ENCODE measurements around the gene ARHGEF4.
"Not testable (repeated sequence)": the region's sequence is repeated elsewhere in the genome, so short reads cannot be mapped to it uniquely, and the experiment has no call there.

The ARHGEF4 gene

GRCh38 chr2:130986890-130987493 is 150.3 kb downstream of the ARHGEF4 start:
- no peak for DNase-seq

DNA sequence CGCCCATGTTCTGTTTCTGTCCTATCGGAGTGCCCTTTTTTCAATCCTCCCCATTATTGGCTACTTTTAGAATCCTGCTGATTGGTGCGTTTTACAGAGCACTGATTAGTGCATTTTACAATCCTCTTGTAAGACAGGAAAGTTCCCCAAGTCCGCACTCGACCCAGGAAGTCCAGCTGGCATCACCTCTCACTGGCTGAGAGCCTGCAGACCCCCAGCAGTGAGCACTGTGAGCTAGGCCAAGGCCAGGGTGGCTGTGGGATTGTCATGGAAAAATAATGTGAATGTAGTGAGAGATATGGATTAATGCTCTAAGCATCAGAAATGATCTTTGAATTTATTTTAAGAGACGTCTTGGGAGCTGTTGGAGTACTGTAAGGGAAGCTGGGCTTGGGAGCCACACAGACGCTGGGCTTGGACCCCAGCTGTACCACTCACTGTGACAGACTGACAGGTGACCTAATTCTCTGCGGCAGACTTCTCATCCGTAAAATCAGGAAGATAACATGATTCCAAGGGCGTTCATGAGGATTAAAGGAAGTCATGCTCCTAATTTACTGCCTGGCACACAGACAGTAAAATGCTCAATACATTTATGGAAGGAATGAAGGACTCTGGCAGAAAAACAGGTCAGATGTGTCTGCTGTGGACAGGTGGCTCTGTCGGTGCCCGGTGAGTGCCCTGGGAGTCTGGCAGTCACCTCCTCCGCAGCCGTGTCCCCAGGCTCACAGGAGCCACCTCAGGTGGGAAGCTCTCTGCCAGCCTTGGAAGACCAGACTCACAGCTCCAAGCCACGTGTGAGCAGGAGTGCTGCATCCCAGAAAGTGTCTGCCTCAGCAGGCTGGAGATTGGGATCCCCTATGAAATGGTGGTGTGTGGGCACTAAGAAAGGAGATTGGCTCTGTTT is 151.1 kb downstream of the ARHGEF4 start:
- peak; percentile 54 for DNase-seq

DNA sequence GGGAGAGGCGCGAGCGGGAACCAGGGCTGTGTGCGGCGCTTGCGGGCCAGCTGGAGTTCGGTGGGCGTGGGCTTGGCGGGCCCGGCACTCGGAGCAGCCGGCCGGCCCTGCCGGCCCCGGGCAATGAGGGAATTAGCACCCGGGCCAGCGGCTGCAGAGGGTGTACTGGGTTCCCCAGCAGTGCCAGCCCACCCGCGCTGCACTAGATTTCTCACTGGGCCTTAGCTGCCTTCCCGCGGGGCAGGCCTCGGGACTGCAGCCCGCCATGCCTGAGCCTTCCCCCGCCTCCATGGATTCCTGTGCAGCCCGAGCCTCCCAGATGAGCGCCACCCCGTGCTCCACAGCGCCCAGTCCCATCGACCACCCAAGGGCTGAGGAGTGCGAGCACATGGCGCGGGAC is 154.7 kb downstream of the ARHGEF4 start:
- not testable (repeated sequence) for DNase-seq

- DNase-seq: not testable (repeated sequence)
Observed at GRCh38 chr2:130992003-130992402, 155.3 kb downstream of the ARHGEF4 start.

DNA sequence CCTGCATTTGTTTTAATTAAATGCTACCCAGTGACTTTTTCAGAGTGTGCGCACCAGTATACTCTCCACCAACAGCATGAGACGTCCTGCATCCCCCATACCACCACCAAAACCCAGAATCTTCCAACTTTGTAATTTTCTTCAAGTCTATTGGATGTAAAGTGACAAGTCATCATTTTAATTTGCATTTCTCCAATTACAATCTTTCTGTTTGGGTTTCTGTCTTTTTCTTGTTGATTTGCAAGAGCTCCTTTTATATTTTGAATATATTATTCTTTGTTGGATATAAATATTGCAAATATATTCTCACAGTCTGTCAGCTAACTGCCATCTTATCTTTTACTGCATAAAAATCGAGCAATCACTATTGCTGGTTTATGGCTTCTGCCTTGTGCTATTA is 160.0 kb downstream of the ARHGEF4 start:
- no peak for DNase-seq

GRCh38 chr2:130997198-130997597 is 160.5 kb downstream of the ARHGEF4 start:
- DNase-seq: no peak

DNA sequence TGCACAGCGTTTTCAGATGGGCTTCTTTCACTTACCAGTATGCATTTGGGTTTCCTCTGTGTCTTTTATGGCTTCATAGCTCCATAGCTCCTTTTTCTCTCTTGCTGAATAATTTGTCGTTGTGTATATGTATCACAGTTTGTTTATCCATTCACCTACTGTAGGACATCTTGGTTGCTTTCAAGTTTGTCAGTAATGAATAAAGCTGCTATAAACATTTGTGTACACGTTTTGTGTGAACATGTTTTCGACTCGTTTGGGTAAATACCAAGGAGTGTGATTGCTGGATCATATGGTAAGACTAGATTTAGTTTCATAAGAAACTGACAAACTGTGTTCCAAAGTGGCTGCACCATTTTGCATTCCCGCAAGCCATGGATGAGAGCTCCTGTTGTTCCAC is 161.8 kb downstream of the ARHGEF4 start:
- no peak for DNase-seq

- no peak for DNase-seq
Observed at GRCh38 chr2:131004446-131005209, 167.9 kb downstream of the ARHGEF4 start.

GRCh38 chr2:131005216-131005935 is 168.7 kb downstream of the ARHGEF4 start:
- DNase-seq: no peak

DNA sequence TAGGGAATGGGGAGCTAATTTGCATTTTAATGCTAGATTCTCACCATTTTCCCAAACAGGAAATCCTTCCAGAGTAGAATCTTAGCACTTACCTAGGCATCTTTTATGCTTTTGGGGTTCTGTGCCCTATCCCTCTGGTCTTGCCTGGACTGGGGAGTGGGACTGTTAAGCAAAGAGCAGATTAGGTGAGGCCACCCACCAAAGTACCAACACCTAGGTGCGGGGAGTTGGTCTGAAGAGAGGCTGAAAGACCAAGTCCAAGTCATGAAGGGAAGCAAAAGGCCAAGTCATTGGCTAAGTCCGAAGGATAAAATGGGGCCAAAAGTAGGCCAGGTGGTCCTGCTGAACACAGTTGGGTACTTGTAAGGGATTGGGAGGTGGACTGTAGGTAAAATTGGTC is 169.8 kb downstream of the ARHGEF4 start:
- no peak for DNase-seq

GRCh38 chr2:131008967-131009366 is 172.3 kb downstream of the ARHGEF4 start:
- DNase-seq: no peak

DNA sequence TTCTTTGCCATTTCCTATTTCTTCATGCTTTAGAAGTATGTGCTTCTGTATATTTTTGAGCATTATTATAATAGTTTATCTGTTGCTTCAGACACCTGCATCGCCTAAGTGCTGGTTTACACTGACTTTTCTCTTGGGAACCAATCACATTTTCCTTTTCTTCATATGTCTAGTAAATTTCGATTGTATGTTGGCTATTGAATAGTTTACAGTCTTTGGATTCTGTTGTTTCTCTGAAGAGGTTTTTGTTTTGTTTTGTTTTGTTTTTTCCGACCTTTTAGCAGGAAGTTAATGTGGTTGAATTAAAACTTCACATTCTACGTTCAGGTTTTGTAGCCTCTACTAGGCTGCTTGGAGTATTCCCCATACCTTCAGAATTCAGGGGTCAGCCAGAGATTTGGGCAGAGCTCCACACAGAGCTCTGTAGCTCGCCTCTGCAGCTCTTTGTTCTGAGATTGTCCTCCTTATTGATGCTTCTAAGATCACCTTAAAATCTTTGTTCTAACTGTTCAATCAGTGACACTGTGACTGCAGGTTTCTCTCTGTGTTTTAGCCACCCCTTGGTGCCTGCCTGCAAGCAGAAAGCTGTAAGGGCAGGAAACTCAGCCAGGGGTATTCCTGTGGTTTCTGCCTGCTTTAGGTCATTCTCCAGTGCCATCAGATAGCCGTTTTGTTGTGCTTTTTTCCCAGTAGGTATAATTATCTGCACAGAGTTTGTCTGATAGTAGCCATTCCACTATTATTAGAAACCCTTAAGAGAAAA is 173.2 kb downstream of the ARHGEF4 start:
- DNase-seq: no peak

GRCh38 chr2:131010566-131010965 is 173.9 kb downstream of the ARHGEF4 start:
- no peak for DNase-seq

GRCh38 chr2:131011486-131011885 is 174.8 kb downstream of the ARHGEF4 start:
- DNase-seq: no peak

- DNase-seq: no peak
Observed at GRCh38 chr2:131014141-131014540, 177.4 kb downstream of the ARHGEF4 start.

DNA sequence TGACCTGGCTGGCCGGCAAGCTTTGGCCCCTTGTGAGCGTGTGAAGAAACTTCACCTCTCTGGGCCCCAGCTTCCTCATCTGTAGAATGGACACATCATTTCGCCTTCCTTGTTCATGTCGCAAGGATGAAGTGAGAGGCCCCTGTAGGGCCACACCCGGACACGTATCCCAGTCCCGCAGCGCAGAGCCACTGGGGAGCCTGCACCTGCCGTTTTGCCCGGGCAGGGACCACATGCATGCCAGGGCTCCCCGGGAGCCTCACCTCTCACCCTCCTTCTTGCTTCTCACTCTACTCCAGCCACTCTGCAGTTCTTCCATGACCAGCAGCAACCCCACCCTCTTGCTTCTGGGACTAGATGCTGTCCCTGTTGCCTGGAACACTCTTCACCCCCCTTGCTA is 179.1 kb downstream of the ARHGEF4 start:
- DNase-seq: no peak

GRCh38 chr2:131016826-131017741 is 180.4 kb downstream of the ARHGEF4 start:
- no peak for DNase-seq

DNA sequence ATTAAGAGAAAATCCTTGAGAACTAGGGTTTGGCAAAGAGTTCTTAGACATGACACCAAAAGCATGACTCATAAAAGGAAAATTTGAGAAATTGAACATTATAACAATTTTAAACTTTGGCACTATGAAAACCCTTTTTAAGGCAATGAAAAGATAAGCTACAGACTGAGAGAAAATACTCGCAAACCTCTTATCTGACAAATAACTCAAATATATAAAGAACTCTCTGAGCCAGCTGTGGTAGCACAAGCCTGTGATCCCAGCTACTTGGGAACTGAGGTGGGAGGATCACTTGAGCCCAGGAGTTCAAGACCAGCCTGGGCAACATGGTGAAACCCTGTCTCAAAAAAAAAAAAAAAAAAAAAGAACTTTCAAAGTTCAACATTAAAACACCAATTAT is 186.0 kb downstream of the ARHGEF4 start:
- DNase-seq: no peak

DNA sequence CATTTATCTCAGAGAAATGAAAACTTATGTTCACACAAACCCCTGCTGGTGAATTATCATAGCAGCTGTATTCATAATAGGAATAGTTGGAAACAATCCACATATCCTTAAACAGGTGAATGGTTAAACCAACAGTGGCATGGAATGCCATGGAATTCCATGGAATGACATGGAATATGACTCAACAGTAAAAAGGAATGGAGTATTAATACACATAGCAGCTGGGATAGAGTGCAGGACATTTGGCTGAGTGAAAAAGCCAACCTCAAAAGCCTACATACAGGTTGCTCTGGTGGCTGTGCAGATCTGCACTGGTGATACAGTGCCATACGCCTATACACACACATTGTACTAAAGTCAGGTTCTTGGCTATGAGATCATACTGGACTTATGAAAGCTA is 187.0 kb downstream of the ARHGEF4 start:
- DNase-seq: no peak

DNA sequence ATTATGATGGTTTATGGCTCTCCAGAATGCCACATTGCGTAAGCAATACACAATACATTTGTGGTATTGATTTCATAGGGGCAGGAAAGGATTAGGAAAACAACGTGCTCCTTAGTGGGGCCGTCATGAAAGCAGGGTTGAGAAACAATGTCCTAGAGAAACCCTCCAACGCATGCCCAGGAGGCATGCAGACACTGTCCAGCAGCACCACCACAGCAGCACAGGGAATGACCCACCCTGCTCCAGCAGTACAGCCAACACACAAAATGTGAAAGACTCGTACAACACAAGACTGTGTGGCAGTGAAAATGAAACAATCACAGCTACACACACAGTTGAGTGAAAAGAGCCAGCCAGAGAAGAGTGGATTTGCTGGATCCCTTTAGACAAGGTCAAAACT is 190.2 kb downstream of the ARHGEF4 start:
- no peak for DNase-seq
